T-cell (primary cell): Measurements from ENCODE around the gene PPP2R2B. TPM values are rescaled to one million over a fixed set of nuclear protein-coding genes. Genes with fewer than 3 reads are reported as not detected.

Source experiments
- ATAC-seq, 4 experiments: fragments of 200-7000 bp in 3 of 4; fragments of 150-1000 bp in 1 of 4; cut with Tn5 transposase; replicated peaks in 1 of 4; 1 replicate in 3 of 4; 2 replicates in 1 of 4; pipeline ENCODE4 v1.10.0; 2021; ENCODE audit warnings: moderate library complexity in 3 of 4, mild to moderate bottlenecking in 2 of 4, moderate number of reproducible peaks in 1 of 4
- CTCF ChIA-PET, 2 donors: fragments of 300-600 bp; sonication (Branson Sonifier 250); formaldehyde crosslinking; loops; one replicate each; lab custom pipeline; 2022; ENCODE audit warnings: antibody characterized with exemption in 2 of 2; lab: Charles Lee
- POLR2A ChIA-PET, 2 donors: fragments of 300-600 bp; sonication (Branson Sonifier 250); formaldehyde crosslinking; loops; one replicate each; lab custom pipeline; 2022; ENCODE audit warnings: antibody characterized with exemption in 2 of 2; lab: Charles Lee
- DNase-seq, 35 experiments: peaks; one replicate each; pipeline versions ENCODE4 v3.0.0 to v3.0.0-alpha.2; 2013 to 2023
- H3K27ac ChIP-seq: one replicate; pipeline ENCODE4 v1.5.1; 2013; ENCODE audit warnings: low read length
- H3K27me3 ChIP-seq, 2 experiments: replicated peaks in 1 of 2; 1 replicate in 1 of 2; 2 replicates in 1 of 2; pipeline versions ENCODE4 v1.6.1 to v1.7.0; 2013; ENCODE audit warnings: low read length in 1 of 2, mixed read lengths in 1 of 2; ENCODE audit not compliant: control insufficient read depth in 2 of 2, insufficient read depth in 2 of 2; ENCODE audit errors: extremely low read depth in 1 of 2
- H3K36me3 ChIP-seq, 2 donors: 1 replicate in 1 of 2; 2 replicates in 1 of 2; pipeline versions ENCODE4 v1.6.1 to v1.7.0; 2013; ENCODE audit warnings: low read length in 1 of 2; ENCODE audit not compliant: control insufficient read depth in 2 of 2, insufficient read depth in 1 of 2; ENCODE audit errors: extremely low read depth in 1 of 2
- H3K4me1 ChIP-seq, 2 experiments: 1 replicate in 1 of 2; 2 replicates in 1 of 2; pipeline versions ENCODE4 v1.6.1 to v1.7.0; 2013; ENCODE audit warnings: low read length in 2 of 2, mixed read lengths in 1 of 2; ENCODE audit not compliant: insufficient read depth in 2 of 2, control insufficient read depth in 1 of 2; ENCODE audit errors: extremely low read depth in 1 of 2
- H3K4me3 ChIP-seq, 2 donors: 1 replicate in 1 of 2; 2 replicates in 1 of 2; pipeline versions ENCODE4 v1.5.1 to v1.7.0; 2013; ENCODE audit warnings: mild to moderate bottlenecking in 2 of 2, low read length in 1 of 2, moderate library complexity in 1 of 2; ENCODE audit not compliant: control insufficient read depth in 1 of 2; ENCODE audit errors: extremely low read depth in 1 of 2
- H3K9me3 ChIP-seq: 2 replicates; pipeline ENCODE4 v1.7.0; 2013
- H3K27ac Mint-ChIP-seq, 2 donors: one replicate each; pipeline ENCODE4 v1.8.0; 2020 to 2021; ENCODE audit warnings: mild to moderate bottlenecking in 2 of 2, mixed read lengths in 2 of 2
- H3K27me3 Mint-ChIP-seq, 2 donors: one replicate each; pipeline ENCODE4 v1.8.0; 2021 to 2022; ENCODE audit warnings: mixed read lengths in 2 of 2
- H3K36me3 Mint-ChIP-seq: one replicate; pipeline ENCODE4 v1.8.0; 2021; ENCODE audit warnings: mixed read lengths
- H3K4me1 Mint-ChIP-seq, 3 donors: one replicate each; pipeline ENCODE4 v1.8.0; 2020 to 2022; ENCODE audit warnings: mixed read lengths in 3 of 3, mild to moderate bottlenecking in 1 of 3
- H3K4me3 Mint-ChIP-seq, 3 donors: one replicate each; pipeline ENCODE4 v1.8.0; 2020 to 2022; ENCODE audit warnings: mild to moderate bottlenecking in 3 of 3, mixed read lengths in 3 of 3, moderate library complexity in 3 of 3
- H3K9me3 Mint-ChIP-seq, 3 donors: one replicate each; pipeline ENCODE4 v1.8.0; 2020 to 2022; ENCODE audit warnings: mixed read lengths in 3 of 3
- WGBS: methylation state at CpG from one replicate; pipeline ENCODE4 v1.1.5; 2013; ENCODE audit warnings: missing lambda C conversion rate; ENCODE audit not compliant: insufficient coverage; 5-methylcytosine and 5-hydroxymethylcytosine counted together
- total RNA-seq, 35 experiments: library from RNA in 6 of 35; stranded (reverse) in 6 of 35; fragments of 120-200 nt in 1 of 35; gene quantifications; one replicate each; pipeline versions ENCODE4 v1.2.1 to v1.2.4 and lab custom pipeline; 2013 to 2026

Gene PPP2R2B
- total RNA-seq, 5 donors from 2014 or later (not counting 1 experiment from before 2014, with no cell fraction given): 1.5 to 10.6 (median 4.8) TPM

GRCh38 chr5:146748533-146748932, 130.0 kb downstream of the PPP2R2B start:
- no peak overlapping the region for H3K4me3 ChIP-seq
- peaks cover 33 to 36% (median 35%) of the 10 kb centered on the region in 3 donors for H3K4me1 Mint-ChIP-seq
- ChIA-PET CTCF (interaction anchor here in 1 of 2 donors (0.7 kb wide), 1 partner anchor 30 kb away, joined by 3 read pairs; no protein-coding TSS in a partner anchor), POLR2A (no interaction called here)
- H3K27ac ChIP-seq: no peak overlapping the region
- H3K9me3 ChIP-seq: no peaks in the 10 kb centered on the region
- H3K4me3 Mint-ChIP-seq: no peak overlapping the region
- H3K27me3 ChIP-seq: no peaks in the 10 kb centered on the region
- no peaks in the 10 kb centered on the region for H3K27me3 Mint-ChIP-seq
- H3K27ac Mint-ChIP-seq: no peak overlapping the region
- DNase-seq: no peak
- H3K36me3 ChIP-seq: no peaks in the 10 kb centered on the region
- no CpG with 5 or more reads among the region's 1 CpG for WGBS
- no peak for ATAC-seq
- H3K36me3 Mint-ChIP-seq: no peaks in the 10 kb centered on the region
- peaks cover 21 to 29% of the 10 kb centered on the region in 2 experiments for H3K4me1 ChIP-seq
- peaks cover 0 to 8% (median 3%) of the 10 kb centered on the region in 3 donors for H3K9me3 Mint-ChIP-seq

- Mint-ChIP-seq H3K4me3 (no peak overlapping the region), H3K36me3 (no peaks in the 10 kb centered on the region), H3K9me3 (peaks cover 0 to 8% (median 3%) of the 10 kb centered on the region in 3 donors), H3K27ac (no peak overlapping the region), H3K27me3 (no peaks in the 10 kb centered on the region), H3K4me1 (peaks cover 9 to 12% (median 10%) of the 10 kb centered on the region in 3 donors)
- H3K4me1 ChIP-seq: peaks cover 3 to 7% of the 10 kb centered on the region in 2 experiments
- no peaks in the 10 kb centered on the region for H3K27me3 ChIP-seq
- H3K9me3 ChIP-seq: no peaks in the 10 kb centered on the region
- no peaks in the 10 kb centered on the region for H3K36me3 ChIP-seq
- POLR2A ChIA-PET: interaction anchor here in 1 of 2 donors (0.5 kb wide), 1 partner anchor 19 kb away, joined by 3 read pairs; no protein-coding TSS in a partner anchor
- H3K4me3 ChIP-seq: no peak overlapping the region
- DNase-seq (no peak), ATAC-seq (no peak)
- CTCF ChIA-PET: no interaction called here
- no peak overlapping the region for H3K27ac ChIP-seq
- WGBS: 91% methylated on average over 4 of the region's 5 CpGs
Observed at GRCh38 chr5:146745931-146746577, 132.5 kb downstream of the PPP2R2B start.

GRCh38 chr5:146744068-146744745, 134.3 kb downstream of the PPP2R2B start:
- Histone ChIP-seq H3K27me3 (no peaks in the 10 kb centered on the region), H3K36me3 (no peaks in the 10 kb centered on the region), H3K27ac (no peak overlapping the region), H3K4me1 (no peaks in the 10 kb centered on the region), H3K9me3 (no peaks in the 10 kb centered on the region), H3K4me3 (no peak overlapping the region)
- ChIA-PET CTCF (interaction anchor here in 1 of 2 donors (0.7 kb wide), 2 partner anchors 180 to 205 kb away, joined by 5 to 6 read pairs; no protein-coding TSS in a partner anchor), POLR2A (no interaction called here)
- H3K27ac Mint-ChIP-seq: no peak overlapping the region
- no CpG with 5 or more reads among the region's 2 CpGs for WGBS
- peaks cover 0 to 8% (median 3%) of the 10 kb centered on the region in 3 donors for H3K9me3 Mint-ChIP-seq
- H3K4me3 Mint-ChIP-seq: no peak overlapping the region
- H3K36me3 Mint-ChIP-seq: no peaks in the 10 kb centered on the region
- DNase-seq (no peak), ATAC-seq (no peak)
- peaks cover 0 to 3% (median 0%) of the 10 kb centered on the region in 3 donors for H3K4me1 Mint-ChIP-seq
- H3K27me3 Mint-ChIP-seq: no peaks in the 10 kb centered on the region

- DNase-seq (no peak), ATAC-seq (no peak)
- 93% methylated on average over 3 of the region's 5 CpGs for WGBS
- CTCF ChIA-PET: no interaction called here
- Mint-ChIP-seq H3K9me3 (peaks cover 2 to 8% (median 4%) of the 10 kb centered on the region in 3 donors), H3K27ac (no peak overlapping the region), H3K27me3 (no peaks in the 10 kb centered on the region), H3K4me3 (no peak overlapping the region), H3K36me3 (peaks cover 6% of the 10 kb centered on the region), H3K4me1 (no peaks in the 10 kb centered on the region)
- Histone ChIP-seq H3K4me3 (no peak overlapping the region), H3K27ac (no peak overlapping the region), H3K9me3 (no peaks in the 10 kb centered on the region), H3K4me1 (no peaks in the 10 kb centered on the region), H3K27me3 (no peaks in the 10 kb centered on the region), H3K36me3 (no peaks in the 10 kb centered on the region)
- POLR2A ChIA-PET: no interaction called here
Observed at GRCh38 chr5:146734936-146735577, 143.5 kb downstream of the PPP2R2B start.

GRCh38 chr5:146732962-146733361, 145.6 kb downstream of the PPP2R2B start:
- no peak for ATAC-seq
- H3K27ac Mint-ChIP-seq: no peak overlapping the region
- no peaks in the 10 kb centered on the region for H3K4me1 Mint-ChIP-seq
- H3K27me3 Mint-ChIP-seq: no peaks in the 10 kb centered on the region
- CTCF ChIA-PET: no interaction called here
- peaks cover 17% of the 10 kb centered on the region for H3K36me3 Mint-ChIP-seq
- no peak for DNase-seq
- Histone ChIP-seq H3K9me3 (peaks cover 2% of the 10 kb centered on the region), H3K36me3 (no peaks in the 10 kb centered on the region), H3K4me3 (no peak overlapping the region), H3K27ac (no peak overlapping the region), H3K4me1 (no peaks in the 10 kb centered on the region), H3K27me3 (no peaks in the 10 kb centered on the region)
- H3K4me3 Mint-ChIP-seq: no peak overlapping the region
- no CpG with 5 or more reads among the region's 3 CpGs for WGBS
- peaks cover 4 to 18% (median 12%) of the 10 kb centered on the region in 3 donors for H3K9me3 Mint-ChIP-seq
- POLR2A ChIA-PET: no interaction called here

- no peak for ATAC-seq
- H3K4me3 Mint-ChIP-seq: no peak overlapping the region
Observed at GRCh38 chr5:146731909-146732659, 146.5 kb downstream of the PPP2R2B start.

More at GRCh38 chr5:146731909-146732659, 146.5 kb downstream of the PPP2R2B start:
- peaks cover 2% of the 10 kb centered on the region for H3K9me3 ChIP-seq
- CTCF ChIA-PET: no interaction called here
- H3K27ac ChIP-seq: no peak overlapping the region
- no peak overlapping the region for H3K27ac Mint-ChIP-seq
- no peaks in the 10 kb centered on the region for H3K4me1 ChIP-seq
- H3K27me3 ChIP-seq: no peaks in the 10 kb centered on the region
- peaks cover 4 to 21% (median 12%) of the 10 kb centered on the region in 3 donors for H3K9me3 Mint-ChIP-seq
- H3K36me3 ChIP-seq: no peaks in the 10 kb centered on the region
- H3K36me3 Mint-ChIP-seq: peaks cover 17% of the 10 kb centered on the region
- POLR2A ChIA-PET: no interaction called here
- no peak overlapping the region for H3K4me3 ChIP-seq
- H3K4me1 Mint-ChIP-seq: no peaks in the 10 kb centered on the region
- WGBS: no CpG with 5 or more reads among the region's 5 CpGs
- no peak for DNase-seq
- no peaks in the 10 kb centered on the region for H3K27me3 Mint-ChIP-seq
